Glutamatergic neuron (in vitro differentiated cells): ENCODE data around the gene TCEAL6. TPM values are rescaled to one million over a fixed set of nuclear protein-coding genes. Genes with fewer than 3 reads are reported as not detected.

Experiments used
- DNase-seq: peaks from one replicate; pipeline ENCODE4 v3.0.0; 2022
- H3K27ac Mint-ChIP-seq: one replicate; pipeline ENCODE4 v1.8.0; 2020; ENCODE audit warnings: mild to moderate bottlenecking, mixed read lengths, inconsistent platforms; ENCODE audit not compliant: unreplicated experiment
- H3K27me3 Mint-ChIP-seq: one replicate; pipeline ENCODE4 v1.8.0; 2020; ENCODE audit warnings: mild to moderate bottlenecking, moderate library complexity, mixed read lengths, inconsistent platforms; ENCODE audit not compliant: unreplicated experiment
- H3K36me3 Mint-ChIP-seq: one replicate; pipeline ENCODE4 v1.8.0; 2020; ENCODE audit warnings: mild to moderate bottlenecking, mixed read lengths, inconsistent platforms; ENCODE audit not compliant: unreplicated experiment
- H3K4me1 Mint-ChIP-seq: one replicate; pipeline ENCODE4 v1.8.0; 2020; ENCODE audit warnings: mild to moderate bottlenecking, low read depth, mixed read lengths, inconsistent platforms; ENCODE audit not compliant: unreplicated experiment
- H3K4me3 Mint-ChIP-seq: one replicate; pipeline ENCODE4 v1.8.0; 2020; ENCODE audit warnings: mild to moderate bottlenecking, mixed read lengths, inconsistent platforms; ENCODE audit not compliant: unreplicated experiment
- H3K9me3 Mint-ChIP-seq: one replicate; pipeline ENCODE4 v1.8.0; 2020; ENCODE audit warnings: mild to moderate bottlenecking, moderate library complexity, mixed read lengths, inconsistent platforms; ENCODE audit not compliant: unreplicated experiment
- total RNA-seq: library from RNA; stranded (reverse); fragmentation: NEBNext Ultra II Directional; extraction: Animal tissue kit (Norgen Biotek cat#: 25700); gene quantifications from one replicate; pipeline ENCODE4 v1.2.1, GENCODE V29; 2021; ENCODE audit not compliant: unreplicated experiment
- TF ChIP-seq, protein P1 (sequence below): fragments of 200-600 bp; sonication (generic); IDR thresholded peaks from one replicate; pipeline ENCODE4 v1.5.0; 2021; ENCODE audit not compliant: partially characterized antibody, unreplicated experiment

Gene TCEAL6
- total RNA-seq, 1 donor from 2014 or later: not detected

GRCh38 chrX:102115748-102116147 is 26.5 kb downstream of the TCEAL6 start:
- TF ChIP-seq, protein P1, sequence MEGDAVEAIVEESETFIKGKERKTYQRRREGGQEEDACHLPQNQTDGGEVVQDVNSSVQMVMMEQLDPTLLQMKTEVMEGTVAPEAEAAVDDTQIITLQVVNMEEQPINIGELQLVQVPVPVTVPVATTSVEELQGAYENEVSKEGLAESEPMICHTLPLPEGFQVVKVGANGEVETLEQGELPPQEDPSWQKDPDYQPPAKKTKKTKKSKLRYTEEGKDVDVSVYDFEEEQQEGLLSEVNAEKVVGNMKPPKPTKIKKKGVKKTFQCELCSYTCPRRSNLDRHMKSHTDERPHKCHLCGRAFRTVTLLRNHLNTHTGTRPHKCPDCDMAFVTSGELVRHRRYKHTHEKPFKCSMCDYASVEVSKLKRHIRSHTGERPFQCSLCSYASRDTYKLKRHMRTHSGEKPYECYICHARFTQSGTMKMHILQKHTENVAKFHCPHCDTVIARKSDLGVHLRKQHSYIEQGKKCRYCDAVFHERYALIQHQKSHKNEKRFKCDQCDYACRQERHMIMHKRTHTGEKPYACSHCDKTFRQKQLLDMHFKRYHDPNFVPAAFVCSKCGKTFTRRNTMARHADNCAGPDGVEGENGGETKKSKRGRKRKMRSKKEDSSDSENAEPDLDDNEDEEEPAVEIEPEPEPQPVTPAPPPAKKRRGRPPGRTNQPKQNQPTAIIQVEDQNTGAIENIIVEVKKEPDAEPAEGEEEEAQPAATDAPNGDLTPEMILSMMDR: no peak
- H3K27ac Mint-ChIP-seq: no peak overlapping the region
- no peaks in the 10 kb centered on the region for H3K4me1 Mint-ChIP-seq
- H3K9me3 Mint-ChIP-seq: no peaks in the 10 kb centered on the region
- H3K36me3 Mint-ChIP-seq: no peaks in the 10 kb centered on the region
- H3K4me3 Mint-ChIP-seq: no peak overlapping the region
- H3K27me3 Mint-ChIP-seq: no peaks in the 10 kb centered on the region
- no peak for DNase-seq

- Mint-ChIP-seq H3K27me3 (no peaks in the 10 kb centered on the region), H3K36me3 (no peaks in the 10 kb centered on the region), H3K4me1 (no peaks in the 10 kb centered on the region), H3K9me3 (no peaks in the 10 kb centered on the region), H3K4me3 (no peak overlapping the region), H3K27ac (no peak overlapping the region)
- TF ChIP-seq, protein P1: no peak
- no peak for DNase-seq
These were observed 28.9 kb downstream of the TCEAL6 start for GRCh38 chrX:102113367-102113766.

Other genes starting within 250 kb of the TCEAL6 start
- 5.2 TPM for gene ZMAT1, start 210.5 kb downstream of the TCEAL6 start, total RNA-seq
- 6.3 TPM for gene TCEAL2, start 16.8 kb downstream of the TCEAL6 start, total RNA-seq
- 3.6 TPM for gene BEX5, start 13.5 kb upstream of the TCEAL6 start, total RNA-seq
- 0.61 TPM for gene TCP11X1, start 72.8 kb upstream of the TCEAL6 start, total RNA-seq
- 1.4 TPM for gene NXF2, start 104.7 kb upstream of the TCEAL6 start, total RNA-seq